Stimulated activated CD8-positive, alpha-beta memory T cell treated with anti-CD3 and anti-CD28 coated beads, Interleukin-12 subunit alpha, Interleukin-12 subunit beta, amount 100 ng/mL, for 4 hours (primary cell): ENCODE results near the gene DLL3.
"Not testable (repeated sequence)": the region's sequence is repeated elsewhere in the genome, so short reads cannot be mapped to it uniquely, and the experiment has no call there.

Experiments used
- DNase-seq: peaks from one replicate; pipeline ENCODE4 v3.0.0-alpha.2; 2020; ENCODE audit warnings: low read depth

Gene DLL3, protein sequence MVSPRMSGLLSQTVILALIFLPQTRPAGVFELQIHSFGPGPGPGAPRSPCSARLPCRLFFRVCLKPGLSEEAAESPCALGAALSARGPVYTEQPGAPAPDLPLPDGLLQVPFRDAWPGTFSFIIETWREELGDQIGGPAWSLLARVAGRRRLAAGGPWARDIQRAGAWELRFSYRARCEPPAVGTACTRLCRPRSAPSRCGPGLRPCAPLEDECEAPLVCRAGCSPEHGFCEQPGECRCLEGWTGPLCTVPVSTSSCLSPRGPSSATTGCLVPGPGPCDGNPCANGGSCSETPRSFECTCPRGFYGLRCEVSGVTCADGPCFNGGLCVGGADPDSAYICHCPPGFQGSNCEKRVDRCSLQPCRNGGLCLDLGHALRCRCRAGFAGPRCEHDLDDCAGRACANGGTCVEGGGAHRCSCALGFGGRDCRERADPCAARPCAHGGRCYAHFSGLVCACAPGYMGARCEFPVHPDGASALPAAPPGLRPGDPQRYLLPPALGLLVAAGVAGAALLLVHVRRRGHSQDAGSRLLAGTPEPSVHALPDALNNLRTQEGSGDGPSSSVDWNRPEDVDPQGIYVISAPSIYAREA

DNA sequence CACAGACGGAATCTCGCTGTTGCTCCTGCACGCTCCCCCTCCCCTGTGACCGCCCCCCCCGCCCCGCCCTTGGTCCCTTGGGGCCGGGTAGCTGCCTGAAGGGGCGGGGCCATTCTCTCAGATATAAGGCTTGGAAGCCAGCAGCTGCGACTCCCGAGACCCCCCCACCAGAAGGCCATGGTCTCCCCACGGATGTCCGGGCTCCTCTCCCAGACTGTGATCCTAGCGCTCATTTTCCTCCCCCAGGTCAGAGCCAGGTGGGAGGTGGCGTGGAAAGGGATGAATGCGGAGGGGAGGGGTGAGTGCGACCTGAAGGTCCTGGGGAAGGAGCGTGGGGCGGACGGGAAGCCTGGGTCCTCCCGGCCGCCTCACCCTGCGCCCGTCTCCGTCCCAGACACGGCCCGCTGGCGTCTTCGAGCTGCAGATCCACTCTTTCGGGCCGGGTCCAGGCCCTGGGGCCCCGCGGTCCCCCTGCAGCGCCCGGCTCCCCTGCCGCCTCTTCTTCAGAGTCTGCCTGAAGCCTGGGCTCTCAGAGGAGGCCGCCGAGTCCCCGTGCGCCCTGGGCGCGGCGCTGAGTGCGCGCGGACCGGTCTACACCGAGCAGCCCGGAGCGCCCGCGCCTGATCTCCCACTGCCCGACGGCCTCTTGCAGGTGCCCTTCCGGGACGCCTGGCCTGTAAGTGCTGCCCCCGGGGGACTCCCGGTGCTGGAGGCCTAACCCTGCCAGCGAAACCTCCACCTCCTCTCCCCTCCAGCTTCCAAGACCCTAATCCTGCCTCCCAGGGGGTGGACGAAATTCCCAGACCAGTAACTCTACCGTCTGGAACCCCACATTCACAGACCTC is at the start of gene DLL3:
Gene DLL3 (plus strand): TSS at position 150 of the 845 bp plus-strand sequence. CDS start 28 bp downstream, at position 178.
- no peak for DNase-seq

DNA sequence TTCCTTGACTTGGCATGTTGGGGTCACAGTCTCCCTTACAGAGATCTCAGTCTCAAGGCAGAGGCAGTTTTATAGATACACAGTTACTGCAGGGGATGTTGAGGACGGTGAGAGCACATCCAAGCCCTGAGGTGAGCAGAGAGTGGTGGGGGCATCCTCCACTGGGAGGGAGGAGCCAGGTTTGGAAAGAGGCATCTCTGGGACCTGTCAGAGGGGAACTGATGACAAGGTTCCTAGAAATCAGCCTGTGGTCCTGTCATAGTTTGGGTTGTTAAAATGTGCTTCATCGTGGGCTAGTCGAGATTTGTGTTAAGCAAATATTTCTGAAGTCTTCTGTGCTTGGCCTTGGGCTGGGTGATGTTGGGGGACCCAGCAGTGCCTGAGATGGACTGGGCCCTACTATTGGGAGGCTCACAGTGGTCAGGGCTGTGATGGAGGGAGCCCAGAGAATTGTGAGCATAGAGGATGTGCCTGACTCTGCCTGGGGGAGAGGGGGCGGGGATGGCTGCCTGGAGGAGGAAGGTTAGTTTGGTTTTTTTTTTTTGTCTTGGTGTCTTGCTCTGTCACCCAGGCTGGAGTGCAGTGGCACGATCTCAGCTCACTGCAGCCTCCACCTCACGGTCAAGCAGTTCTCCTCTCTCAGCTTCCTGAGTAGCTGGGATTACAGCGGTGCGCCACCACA is 49.5 kb upstream of the DLL3 start:
- no peak for DNase-seq

DNA sequence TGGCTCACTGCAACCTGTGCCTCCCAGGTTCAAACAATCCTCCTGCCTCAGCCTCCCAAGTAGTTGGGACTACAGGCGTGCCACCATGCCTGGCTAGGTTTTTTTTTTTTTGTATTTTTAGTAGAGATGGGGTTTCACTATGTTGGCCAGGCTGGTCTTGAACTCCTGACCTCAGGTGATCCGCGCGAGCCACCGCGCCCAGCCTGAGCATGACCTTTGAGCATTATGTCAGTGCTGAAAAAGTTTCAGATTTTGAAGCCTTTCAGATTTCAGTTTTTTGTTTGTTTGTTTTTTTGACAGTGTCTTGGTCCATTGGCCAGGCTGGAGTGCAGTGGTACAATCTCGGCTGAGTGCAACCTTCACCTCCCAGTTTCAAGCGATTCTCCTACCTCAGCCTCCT is 47.5 kb upstream of the DLL3 start:
- DNase-seq, result not testable (repeated sequence)

DNA sequence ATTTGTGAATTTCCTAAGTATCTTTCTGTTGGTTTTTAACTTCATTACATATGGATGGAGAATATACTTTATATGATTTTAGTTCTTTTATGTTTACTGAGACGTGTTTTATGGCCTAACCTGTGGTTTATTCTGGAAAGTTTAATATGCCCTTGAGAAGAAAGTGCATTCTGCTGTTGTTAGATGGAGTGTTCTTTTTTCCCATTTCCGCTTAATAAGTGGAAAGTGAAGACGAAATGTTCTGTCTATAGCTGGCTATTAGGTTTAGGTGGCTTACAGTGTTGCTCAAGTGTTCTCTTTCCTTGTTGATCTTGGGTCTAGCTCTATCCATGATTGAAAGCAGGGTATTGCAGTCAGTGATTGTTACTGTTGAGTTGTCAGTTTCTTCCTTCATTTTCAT is 35.3 kb upstream of the DLL3 start:
- no peak for DNase-seq

DNA sequence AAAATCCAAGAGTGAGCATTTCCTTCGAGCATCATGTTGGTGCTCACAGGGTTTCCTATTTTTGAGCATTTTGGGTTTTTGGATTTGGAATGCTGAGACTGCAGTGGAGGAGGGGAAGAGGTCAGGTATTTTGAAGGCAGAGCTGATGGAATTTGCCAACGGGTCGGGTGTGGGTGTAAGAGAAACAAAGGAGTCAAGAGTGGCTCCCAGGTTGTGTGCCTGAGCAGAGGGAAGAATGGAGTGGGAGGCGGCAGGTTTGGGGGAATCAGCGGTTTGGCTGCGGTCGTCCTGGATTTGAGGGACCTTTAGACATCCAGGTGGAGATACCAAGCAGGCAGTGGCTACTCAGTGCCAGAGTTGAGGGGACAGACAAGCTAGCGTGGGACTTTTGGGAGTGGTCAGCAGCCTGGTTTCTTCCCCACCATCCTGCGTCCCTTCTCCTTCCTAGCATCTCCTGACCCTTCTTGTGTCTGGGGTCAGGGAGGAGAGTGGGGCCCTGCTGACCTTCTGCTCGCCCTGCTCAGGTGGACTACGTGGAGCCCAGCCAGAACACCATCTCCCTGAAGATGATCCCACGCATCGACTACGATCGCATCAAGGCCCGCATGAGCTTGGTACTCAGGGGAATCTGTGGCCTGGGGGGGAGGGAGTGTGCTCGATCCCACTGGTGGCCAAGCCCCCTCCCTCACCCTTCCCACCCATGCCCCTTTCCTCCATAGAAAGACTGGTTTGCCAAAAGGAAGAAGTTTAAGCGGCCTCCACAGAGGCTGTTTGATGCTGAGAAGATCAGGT is 32.6 kb upstream of the DLL3 start:
- DNase-seq, result no peak

DNA sequence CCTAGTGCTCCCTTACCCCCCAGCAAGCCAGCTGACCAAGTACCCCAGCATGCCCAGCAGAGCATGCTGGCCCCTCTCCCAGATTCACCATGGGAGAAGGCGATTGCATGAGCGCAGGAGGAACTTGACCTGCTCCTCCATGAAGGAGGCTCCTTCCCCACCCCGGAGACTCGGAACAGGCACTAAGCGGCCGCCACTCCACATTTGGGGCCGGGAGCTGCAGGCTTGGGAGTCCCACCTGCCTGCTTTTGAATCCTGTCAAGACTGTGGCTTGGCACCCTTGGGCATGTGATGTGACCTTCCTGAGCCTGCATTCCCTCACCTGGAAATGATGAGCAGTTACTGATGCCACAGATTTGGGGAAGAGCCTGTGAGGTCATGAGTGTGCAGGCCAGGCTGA is 30.8 kb upstream of the DLL3 start:
- DNase-seq, result no peak

DNA sequence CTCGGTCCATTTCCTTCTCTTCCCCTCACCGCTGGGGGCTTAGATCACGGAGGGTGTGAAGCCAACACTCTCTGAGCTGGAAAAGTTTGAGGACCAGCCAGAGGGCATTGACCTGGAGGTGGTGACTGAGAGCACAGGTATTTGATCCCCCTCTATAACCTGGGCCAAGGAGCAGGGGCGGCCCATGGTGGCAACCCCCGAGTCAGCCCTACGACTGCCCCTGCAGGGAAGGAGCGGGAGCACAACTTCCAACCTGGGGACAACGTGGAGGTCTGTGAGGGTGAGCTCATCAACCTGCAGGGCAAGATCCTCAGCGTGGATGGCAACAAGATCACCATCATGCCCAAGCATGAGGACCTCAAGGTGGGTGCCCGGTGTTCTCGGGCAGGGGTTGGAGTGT is 29.7 kb upstream of the DLL3 start:
- DNase-seq, result no peak

DNA sequence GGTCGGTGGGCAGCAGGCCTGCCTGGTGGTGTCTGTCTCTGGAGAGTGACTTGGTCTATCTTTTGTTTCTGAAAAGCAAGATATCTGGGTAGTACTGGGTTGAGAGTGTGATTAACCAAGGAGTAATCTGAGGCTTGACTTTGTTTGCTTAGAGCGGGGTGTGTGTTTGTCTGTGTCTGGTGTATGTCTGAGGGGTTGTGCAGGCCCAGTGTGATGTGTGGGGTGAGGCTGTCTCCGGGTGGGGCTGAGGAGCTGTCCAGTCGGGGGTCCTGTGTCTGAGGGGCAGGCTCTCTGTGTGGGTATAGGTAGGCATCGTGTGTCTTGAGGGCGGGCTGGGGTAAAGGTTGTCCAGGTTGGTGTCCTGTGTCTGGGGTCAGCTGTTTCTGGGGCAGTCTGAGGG is 29.2 kb upstream of the DLL3 start:
- DNase-seq, result no peak

DNA sequence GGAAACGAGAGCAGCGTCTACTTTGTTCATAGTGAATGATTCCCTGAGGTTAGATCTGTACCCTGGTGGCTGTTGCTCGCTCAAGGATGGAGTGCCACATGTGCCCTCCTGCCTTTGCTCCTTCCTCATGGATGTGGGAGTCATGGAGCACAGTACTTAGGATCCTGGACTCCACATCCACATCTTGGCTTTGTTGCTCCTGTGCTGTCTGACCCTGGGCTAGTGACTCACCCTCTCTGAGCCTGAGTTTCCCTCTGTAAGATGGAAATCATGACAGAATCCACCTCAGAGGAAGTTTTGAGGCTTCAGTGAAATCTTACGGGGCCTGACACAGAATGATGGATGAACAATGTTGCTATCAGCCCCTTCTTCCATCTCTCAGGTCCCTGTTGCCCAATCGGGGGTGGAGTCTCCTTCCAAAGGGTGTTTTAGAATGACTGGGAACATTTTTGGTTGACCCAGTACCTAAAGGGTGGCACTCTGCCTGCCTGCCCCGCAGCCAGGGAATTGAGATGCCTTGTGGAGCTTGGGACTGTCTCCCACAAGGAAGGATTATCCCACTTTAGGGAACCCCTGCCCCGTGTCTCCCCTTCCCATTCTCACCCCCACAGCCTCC is 27.9 kb upstream of the DLL3 start:
- DNase-seq, result no peak

DNA sequence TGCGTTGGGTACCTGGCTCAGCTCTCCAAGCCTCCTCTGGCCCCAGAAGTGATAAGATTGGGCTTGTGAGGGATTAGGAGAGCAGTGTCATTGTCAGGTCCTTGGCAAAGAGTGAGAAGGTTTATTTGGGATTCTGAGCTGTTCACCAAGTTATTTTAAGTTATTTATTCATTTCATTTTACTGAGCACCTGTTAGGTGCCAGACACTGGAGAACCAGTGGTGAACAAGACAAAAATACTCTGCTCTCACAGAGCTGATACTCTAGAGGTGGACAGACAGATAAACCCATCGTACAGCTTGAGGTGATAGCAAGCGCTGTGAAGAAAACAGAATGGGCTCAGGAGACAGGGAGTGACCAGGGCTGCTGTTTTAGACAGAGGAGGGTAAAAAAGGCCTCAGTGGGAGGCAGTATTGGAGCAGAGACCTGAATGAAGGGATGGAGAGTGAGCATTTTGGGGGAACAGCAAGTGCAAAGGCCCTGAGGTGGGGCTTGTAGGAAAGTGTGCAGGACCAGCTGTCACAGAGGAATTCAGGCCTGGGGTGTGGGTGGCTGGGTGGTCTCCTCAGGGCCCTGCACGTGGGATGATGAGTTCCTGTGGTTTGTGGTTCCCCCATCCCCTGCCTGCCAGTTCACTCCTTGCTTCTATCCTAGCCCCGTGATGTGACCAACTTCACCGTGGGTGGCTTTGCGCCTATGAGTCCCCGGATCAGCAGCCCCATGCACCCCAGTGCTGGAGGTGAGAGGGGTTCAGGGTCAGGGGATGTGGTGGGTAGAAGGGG is 26.8 kb upstream of the DLL3 start:
- no peak for DNase-seq

DNA sequence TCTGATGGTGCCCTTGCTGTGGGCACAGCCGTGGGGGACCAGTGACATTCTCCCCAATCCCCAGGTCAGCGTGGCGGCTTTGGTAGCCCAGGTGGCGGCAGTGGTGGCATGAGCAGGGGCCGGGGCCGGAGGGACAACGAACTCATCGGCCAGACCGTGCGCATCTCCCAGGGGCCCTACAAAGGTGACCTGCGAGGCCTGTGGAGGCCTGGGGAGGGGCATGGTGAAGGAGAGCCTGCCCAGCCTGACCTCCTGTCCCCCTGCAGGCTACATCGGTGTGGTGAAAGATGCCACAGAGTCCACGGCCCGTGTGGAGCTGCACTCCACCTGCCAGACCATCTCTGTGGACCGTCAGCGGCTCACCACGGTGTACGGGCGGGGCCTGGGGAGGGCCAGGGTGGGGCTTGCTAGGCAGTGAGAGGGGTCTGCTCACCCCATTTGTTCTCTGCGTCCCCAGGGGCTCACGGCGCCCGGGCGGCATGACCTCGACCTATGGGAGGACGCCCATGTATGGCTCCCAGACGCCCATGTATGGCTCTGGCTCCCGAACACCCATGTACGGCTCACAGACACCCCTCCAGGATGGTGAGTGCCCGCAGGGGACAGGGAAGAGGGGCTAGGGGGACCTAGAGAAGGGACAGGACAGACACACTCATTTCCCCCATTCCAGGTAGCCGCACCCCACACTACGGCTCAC is 25.9 kb upstream of the DLL3 start:
- DNase-seq, result no peak

DNA sequence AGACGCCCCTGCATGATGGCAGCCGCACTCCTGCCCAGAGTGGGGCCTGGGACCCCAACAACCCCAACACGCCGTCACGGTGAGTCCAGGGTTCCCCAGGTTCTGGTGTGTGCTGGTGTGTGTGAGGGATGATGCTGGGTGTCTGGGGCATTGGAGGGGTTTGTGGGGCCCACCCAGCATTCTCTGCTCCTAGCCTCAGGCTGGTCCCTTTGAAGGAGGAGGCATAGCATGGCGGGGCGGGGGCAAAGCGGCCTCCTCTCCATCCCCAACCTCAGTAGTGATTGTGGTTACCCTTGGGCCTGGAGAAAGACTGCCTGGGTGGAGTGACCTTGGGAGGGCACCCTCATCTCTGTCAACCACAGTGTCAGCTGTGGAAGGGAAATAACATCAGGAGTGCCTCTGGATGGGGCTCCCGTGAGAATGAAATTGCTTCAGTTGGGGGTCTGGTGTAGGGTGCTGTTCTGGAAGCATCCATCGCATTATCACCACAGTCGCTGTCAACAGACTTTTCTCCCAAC is 25.2 kb upstream of the DLL3 start:
- DNase-seq, result no peak

DNA sequence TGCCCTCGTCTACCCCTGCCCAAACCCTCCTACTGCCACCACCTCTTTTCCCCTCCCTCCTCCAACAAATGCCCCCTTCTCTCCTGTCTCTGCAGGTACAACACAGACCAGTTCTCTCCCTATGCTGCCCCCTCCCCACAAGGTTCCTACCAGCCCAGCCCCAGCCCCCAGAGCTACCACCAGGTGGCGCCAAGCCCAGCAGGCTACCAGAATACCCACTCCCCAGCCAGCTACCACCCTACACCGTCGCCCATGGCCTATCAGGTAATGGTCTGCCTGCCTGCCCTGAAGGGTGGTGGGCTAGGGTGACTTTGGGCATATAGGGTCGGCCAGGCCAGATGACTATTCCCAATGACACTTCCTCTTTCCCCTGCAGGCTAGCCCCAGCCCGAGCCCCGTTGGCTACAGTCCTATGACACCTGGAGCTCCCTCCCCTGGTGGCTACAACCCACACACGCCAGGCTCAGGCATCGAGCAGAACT is 24.6 kb upstream of the DLL3 start:
- DNase-seq, result peak; percentile 29

DNA sequence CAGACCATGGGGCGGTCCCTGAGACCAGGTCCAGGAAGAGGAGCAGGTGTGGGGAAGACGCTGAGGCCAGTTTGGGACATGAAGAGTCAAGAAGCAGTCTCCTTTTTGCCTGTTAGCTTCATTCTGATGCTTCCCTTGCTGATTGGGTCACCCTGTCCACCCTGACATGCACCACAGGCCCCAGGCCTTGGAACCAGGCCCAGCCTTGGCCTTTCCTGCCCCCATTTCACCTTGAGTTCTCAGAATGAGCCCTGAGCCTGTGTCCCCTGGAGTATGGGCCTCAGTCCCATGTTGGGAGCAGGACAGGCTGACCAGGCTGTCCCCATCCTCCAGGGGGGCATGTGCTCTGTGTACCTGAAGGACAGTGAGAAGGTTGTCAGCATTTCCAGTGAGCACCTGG is 23.0 kb upstream of the DLL3 start:
- no peak for DNase-seq

DNA sequence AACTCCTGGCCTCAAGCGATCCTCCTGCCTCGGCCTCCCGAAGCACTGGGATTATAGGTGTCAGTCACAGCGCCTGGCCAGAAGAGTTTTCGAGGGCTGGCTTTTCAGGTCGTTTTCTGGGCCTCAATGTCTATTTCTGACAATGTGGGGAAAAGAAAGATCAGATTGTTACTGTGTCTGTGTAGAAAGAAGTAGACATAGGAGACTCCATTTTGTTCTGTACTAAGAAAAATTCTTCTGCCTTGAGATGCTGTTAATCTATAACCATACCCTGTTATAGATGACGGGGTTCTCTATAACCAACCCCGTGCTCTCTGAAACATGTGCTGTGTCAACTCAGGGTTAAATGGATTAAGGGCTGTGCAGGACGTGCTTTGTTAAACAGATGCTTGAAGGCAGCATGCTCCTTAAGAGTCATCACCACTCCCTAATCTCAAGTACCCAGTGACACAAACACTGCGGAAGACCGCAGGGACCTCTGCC is 19.4 kb upstream of the DLL3 start:
- not testable (repeated sequence) for DNase-seq

DNA sequence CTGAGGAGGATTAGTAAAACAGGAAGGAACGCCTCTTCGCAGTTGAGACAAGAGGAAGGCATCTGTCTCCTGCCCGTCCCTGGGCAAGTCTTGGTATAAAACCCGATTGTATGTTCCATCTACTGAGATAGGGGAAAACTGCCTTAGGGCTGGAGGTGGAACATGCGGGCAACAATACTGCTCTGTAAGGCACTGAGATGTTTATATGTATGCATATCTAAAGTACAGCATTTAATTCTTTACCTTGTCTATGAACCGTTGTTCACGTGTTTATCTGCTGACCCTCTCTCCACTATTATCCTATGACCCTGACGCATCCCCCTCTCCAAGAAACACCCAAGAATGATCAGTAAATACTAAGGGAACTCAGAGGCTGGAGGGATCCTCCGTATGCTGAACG is 18.8 kb upstream of the DLL3 start:
- no peak for DNase-seq

DNA sequence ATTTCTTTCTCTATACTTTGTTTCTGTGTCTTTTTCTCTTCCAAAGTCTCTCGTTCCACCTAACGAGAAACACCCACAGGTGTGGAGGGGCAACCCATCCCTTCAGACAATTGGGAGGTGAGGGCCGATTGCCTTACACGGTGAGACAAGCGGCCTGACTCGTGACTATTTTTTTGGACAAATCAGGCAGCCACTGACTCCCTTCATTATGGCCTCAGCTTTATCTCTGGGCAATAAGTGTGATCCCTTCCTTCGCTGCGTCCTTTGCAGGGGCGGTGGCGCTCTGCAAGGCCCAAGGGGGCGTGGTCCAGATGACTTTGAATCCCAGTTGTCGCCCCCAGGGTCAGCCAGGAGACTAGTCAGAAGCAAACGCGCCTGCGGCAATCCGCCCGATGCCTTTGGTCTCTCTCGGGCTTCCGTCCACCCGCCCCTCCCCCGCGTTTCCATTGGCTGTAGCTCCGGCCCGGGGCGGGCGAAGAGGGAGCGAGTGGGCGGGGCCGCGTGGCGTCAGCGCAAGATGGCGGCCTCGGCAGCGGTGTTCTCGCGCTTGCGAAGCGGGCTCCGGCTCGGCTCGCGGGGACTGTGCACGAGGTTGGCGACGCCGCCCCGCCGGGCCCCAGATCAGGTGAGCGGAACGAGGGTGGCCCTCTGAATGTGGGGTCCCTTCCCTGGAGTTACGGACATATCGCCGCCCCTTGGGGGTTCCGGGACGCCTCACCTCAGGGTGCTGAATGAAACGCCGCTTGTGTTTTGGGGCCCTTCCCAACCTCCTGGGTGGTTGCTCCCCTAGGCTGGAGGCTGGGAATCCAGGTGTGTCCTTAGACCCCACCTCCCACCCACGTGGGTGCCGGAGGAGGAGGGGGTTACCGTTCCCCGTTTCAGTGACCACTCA is 18.2 kb upstream of the DLL3 start, which contains the start of gene TIMM50:
Gene TIMM50 (plus strand): TSS at position 502 of the 892 bp plus-strand sequence. CDS start 16 bp downstream, at position 518.
- peak; percentile 97 for DNase-seq

DNA sequence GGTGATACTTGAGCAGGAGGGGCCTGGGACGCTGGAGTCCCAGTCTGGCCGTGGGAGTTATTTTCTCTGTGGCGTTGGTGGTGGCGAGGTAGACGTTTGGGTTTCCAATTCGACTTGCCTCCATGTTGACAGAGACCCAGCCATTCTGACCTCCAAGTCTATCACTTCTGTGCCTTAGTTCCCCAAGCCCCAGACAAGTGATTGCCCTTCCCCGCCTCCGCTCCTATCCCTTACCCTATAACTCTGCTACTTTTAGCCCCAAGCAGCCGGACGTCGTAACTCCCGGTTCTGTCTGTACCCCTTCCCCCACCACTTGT is 17.6 kb upstream of the DLL3 start:
- DNase-seq, result no peak
